Fibroblast of mammary gland (primary cell): ENCODE results near the gene ZDHHC11.

Source experiments
- DNase-seq: peaks from one replicate; pipeline ENCODE4 v3.0.0-alpha.2; 2010; ENCODE audit warnings: low read depth
- H3K4me3 ChIP-seq: 2 replicates; pipeline ENCODE4 v1.5.1; 2011; ENCODE audit warnings: low read depth, mild to moderate bottlenecking, low read length, moderate library complexity; ENCODE audit not compliant: control insufficient read depth
- CTCF ChIP-seq: conservative IDR thresholded peaks from 2 replicates; pipeline ENCODE4 v1.5.1; 2011; ENCODE audit warnings: low read depth, low read length, inconsistent platforms; ENCODE audit not compliant: control insufficient read depth, insufficient read depth

ZDHHC11 gene

GRCh38 chr5:761854-762710 is 88.7 kb downstream of the ZDHHC11 start:
- DNase-seq: no peak
- TF ChIP-seq CTCF: no peak
- H3K4me3 ChIP-seq: no peak overlapping the region

GRCh38 chr5:761059-761771 is 89.6 kb downstream of the ZDHHC11 start:
- no peak for TF ChIP-seq CTCF
- no peak for DNase-seq
- no peak overlapping the region for H3K4me3 ChIP-seq

GRCh38 chr5:760363-761058 is 90.3 kb downstream of the ZDHHC11 start:
- no peak overlapping the region for H3K4me3 ChIP-seq
- no peak for TF ChIP-seq CTCF
- DNase-seq: no peak

GRCh38 chr5:759781-760362 is 90.9 kb downstream of the ZDHHC11 start:
- H3K4me3 ChIP-seq: no peak overlapping the region
- no peak for DNase-seq
- TF ChIP-seq CTCF: no peak

- no peak overlapping the region for H3K4me3 ChIP-seq
- TF ChIP-seq CTCF: no peak
- DNase-seq: peak; percentile 3
These were observed 91.6 kb downstream of the ZDHHC11 start for GRCh38 chr5:759111-759751.

- TF ChIP-seq CTCF: no peak
- H3K4me3 ChIP-seq: no peak overlapping the region
- no peak for DNase-seq
These were observed 92.1 kb downstream of the ZDHHC11 start for GRCh38 chr5:758698-759053.
